Activated CD4-positive, CD25-positive, alpha-beta regulatory T cell treated with anti-CD3 and anti-CD28 coated beads, Interleukin-2, amount 50 U/mL, for 24 hours (primary cell): ENCODE data around the gene DDAH1.
"Not testable (repeated sequence)": the region's sequence is repeated elsewhere in the genome, so short reads cannot be mapped to it uniquely, and the experiment has no call there.

Experiments used
- ATAC-seq, 2 donors: fragments of 150-1000 bp; cut with Tn5 transposase; one replicate each; pipeline ENCODE4 v1.10.0; 2021; ENCODE audit warnings: mild to moderate bottlenecking in 1 of 2, moderate library complexity in 1 of 2

Gene DDAH1

GRCh38 chr1:85356130-85356529 is 108.8 kb downstream of the DDAH1 start:
- no peak for ATAC-seq

GRCh38 chr1:85352055-85352454 is 112.9 kb downstream of the DDAH1 start:
- ATAC-seq, result no peak

- ATAC-seq, result no peak
Observed at GRCh38 chr1:85351202-85351828, 113.6 kb downstream of the DDAH1 start.

- no peak for ATAC-seq
Observed at GRCh38 chr1:85349224-85349623, 115.7 kb downstream of the DDAH1 start.

- no peak for ATAC-seq
Observed at GRCh38 chr1:85347908-85348307, 117.1 kb downstream of the DDAH1 start.

GRCh38 chr1:85347275-85347674 is 117.7 kb downstream of the DDAH1 start:
- ATAC-seq, result not testable (repeated sequence)

- no peak for ATAC-seq
Observed at GRCh38 chr1:85344256-85344694, 120.7 kb downstream of the DDAH1 start.

GRCh38 chr1:85343612-85344255 is 121.2 kb downstream of the DDAH1 start:
- ATAC-seq, result no peak

GRCh38 chr1:85343213-85343611 is 121.7 kb downstream of the DDAH1 start:
- no peak for ATAC-seq

GRCh38 chr1:85342207-85342606 is 122.8 kb downstream of the DDAH1 start:
- no peak for ATAC-seq

GRCh38 chr1:85340427-85340826 is 124.5 kb downstream of the DDAH1 start:
- ATAC-seq, result no peak

- ATAC-seq, result no peak
Observed at GRCh38 chr1:85339656-85340399, 125.1 kb downstream of the DDAH1 start.

- no peak for ATAC-seq
Observed at GRCh38 chr1:85339089-85339488, 125.9 kb downstream of the DDAH1 start.

GRCh38 chr1:85334962-85335361 is 130.0 kb downstream of the DDAH1 start:
- ATAC-seq, result no peak

GRCh38 chr1:85333186-85333585 is 131.8 kb downstream of the DDAH1 start:
- no peak for ATAC-seq

- no peak for ATAC-seq
Observed at GRCh38 chr1:85332575-85332974, 132.4 kb downstream of the DDAH1 start.

- no peak for ATAC-seq
Observed at GRCh38 chr1:85330711-85331290, 134.2 kb downstream of the DDAH1 start.

- ATAC-seq, result no peak
Observed at GRCh38 chr1:85330214-85330631, 134.7 kb downstream of the DDAH1 start.

GRCh38 chr1:85328713-85329397 is 136.1 kb downstream of the DDAH1 start:
- ATAC-seq, result no peak

- ATAC-seq, result no peak
Observed at GRCh38 chr1:85327759-85328158, 137.2 kb downstream of the DDAH1 start.

GRCh38 chr1:85326851-85327250 is 138.1 kb downstream of the DDAH1 start:
- ATAC-seq, result no peak

- no peak for ATAC-seq
Observed at GRCh38 chr1:85326336-85326735, 138.6 kb downstream of the DDAH1 start.

GRCh38 chr1:85325920-85326319 is 139.0 kb downstream of the DDAH1 start:
- ATAC-seq, result no peak
